ENCODE data around the gene HHEX. TPM values are rescaled to one million over a fixed set of nuclear protein-coding genes. Genes with fewer than 3 reads are reported as not detected.

The HHEX gene
- total and polyA plus RNA-seq, 7 donors = 1.5 to 3.3 (median 2.0) TPM

DNA sequence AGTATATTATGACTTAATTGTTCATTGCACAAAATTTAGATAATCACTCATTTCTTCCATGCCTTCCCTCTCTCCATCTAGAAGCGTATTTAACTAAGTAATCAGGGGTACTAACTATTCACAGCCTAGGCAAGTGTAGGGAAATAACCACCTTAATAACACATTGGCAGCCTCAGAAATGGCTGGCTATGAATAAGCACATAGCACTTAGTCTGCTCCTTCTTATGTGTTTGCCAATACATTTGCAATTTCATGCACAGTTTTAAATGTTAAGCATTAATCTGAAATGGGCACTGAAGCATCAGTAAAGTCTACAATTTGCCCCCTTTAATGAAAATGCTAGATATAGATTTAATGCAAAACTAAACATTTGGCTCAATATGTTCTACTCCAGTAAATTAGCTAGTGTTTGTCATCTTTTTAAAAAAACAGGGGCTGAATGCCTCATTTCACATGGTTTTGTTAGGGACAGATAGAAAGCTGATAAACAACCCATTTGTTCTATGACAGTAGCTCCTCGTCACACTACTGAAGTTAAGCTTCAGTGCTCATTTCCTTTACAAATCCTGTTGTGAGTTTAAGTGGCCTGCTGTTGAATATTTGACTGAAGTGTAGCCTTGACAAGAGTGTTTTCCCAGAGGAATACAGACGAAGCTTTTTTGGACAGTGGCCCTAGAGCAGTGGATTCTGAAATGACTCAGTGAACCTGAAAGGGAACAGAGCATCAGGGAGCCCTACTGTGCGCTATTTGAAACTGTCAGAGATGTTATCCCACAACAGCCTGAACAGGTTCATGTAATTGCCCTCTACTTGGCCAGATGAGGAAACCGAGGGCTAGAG, 30.5 kb downstream of the HHEX start:
- H3K27ac ChIP-seq = no peak overlapping the region
- 54 to 65% (median 63%) methylated on average over 5 of the region's 5 CpGs for WGBS, 3 donors
- no peaks in the 10 kb centered on the region for H3K9me3 ChIP-seq
- no peaks in the 10 kb centered on the region for H3K27me3 ChIP-seq (ENCODE audit: insufficient read depth in 3 of 3, low read length in 2 of 3)
- H3K4me3 ChIP-seq = no peak overlapping the region
- no peak for ATAC-seq
- H3K4me1 ChIP-seq = no peaks in the 10 kb centered on the region
- TF ChIP-seq CTCF (IDR thresholded peaks at IDR 0.05) = no peak
- H3K36me3 ChIP-seq (ENCODE audit: insufficient read depth in 1 of 2, low read depth in 1 of 2) = no peaks in the 10 kb centered on the region
- no peak for DNase-seq
- intact Hi-C loops (cut with DNase I) = no loop called here

GRCh38 chr10:92720831-92721165, 31.0 kb downstream of the HHEX start:
- Histone ChIP-seq H3K4me3 (no peak overlapping the region), H3K4me1 (no peaks in the 10 kb centered on the region), H3K9me3 (no peaks in the 10 kb centered on the region), H3K27ac (no peak overlapping the region), H3K36me3 (ENCODE audit: insufficient read depth in 1 of 2, low read depth in 1 of 2) (no peaks in the 10 kb centered on the region), H3K27me3 (ENCODE audit: insufficient read depth in 3 of 3, low read length in 2 of 3) (no peaks in the 10 kb centered on the region)
- DNase-seq (no peak), ATAC-seq (no peak)
- TF ChIP-seq CTCF (IDR thresholded peaks at IDR 0.05) = no peak
- intact Hi-C loops (cut with DNase I) = no loop called here

DNA sequence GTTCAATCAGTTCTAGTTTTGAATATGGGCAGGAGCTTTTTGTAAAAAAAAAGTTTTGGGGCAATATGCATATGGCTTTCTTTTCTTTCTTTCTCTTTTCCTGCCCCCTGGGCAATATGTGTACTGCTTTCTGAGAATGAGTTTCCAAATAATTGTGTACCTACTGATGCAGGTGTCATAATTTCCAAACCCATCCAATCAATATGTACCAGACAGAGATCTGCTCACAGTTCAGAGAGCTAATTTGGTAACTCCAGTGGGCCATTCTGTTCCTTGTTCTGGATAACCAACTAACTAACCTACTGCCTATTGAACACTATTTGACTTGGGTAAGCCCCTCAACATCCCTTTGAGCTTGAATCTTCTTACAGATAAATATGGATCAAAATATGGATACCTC, 32.6 kb downstream of the HHEX start:
- Histone ChIP-seq H3K27me3 (ENCODE audit: insufficient read depth in 3 of 3, low read length in 2 of 3) (no peaks in the 10 kb centered on the region), H3K36me3 (ENCODE audit: insufficient read depth in 1 of 2, low read depth in 1 of 2) (no peaks in the 10 kb centered on the region), H3K4me1 (no peaks in the 10 kb centered on the region), H3K9me3 (no peaks in the 10 kb centered on the region), H3K27ac (no peak overlapping the region), H3K4me3 (no peak overlapping the region)
- ATAC-seq = no peak
- intact Hi-C loops (cut with DNase I) = no loop called here
- DNase-seq = no peak
- TF ChIP-seq CTCF (IDR thresholded peaks at IDR 0.05) = no peak

DNA sequence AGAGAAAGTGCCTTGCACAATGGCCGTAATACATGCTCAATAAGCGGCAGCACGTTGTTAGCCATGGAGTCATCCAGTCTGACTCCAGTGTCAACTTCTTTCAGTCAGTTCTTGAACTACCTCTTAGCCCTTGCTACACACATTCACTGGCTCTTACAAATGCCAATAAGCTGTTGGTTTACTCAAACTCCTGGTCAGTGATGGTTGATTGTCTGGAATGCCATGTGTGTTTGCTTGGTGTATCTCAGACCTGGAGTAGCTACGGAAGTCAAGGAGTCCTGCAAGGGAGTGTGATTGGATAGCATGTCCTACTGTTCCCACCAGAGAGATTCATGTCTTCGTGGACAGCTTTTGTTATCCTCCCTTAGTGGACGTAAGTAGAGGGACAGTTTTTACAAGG, 37.4 kb downstream of the HHEX start:
- no peaks in the 10 kb centered on the region for H3K4me1 ChIP-seq
- H3K4me3 ChIP-seq = no peak overlapping the region
- no peaks in the 10 kb centered on the region for H3K36me3 ChIP-seq (ENCODE audit: insufficient read depth in 1 of 2, low read depth in 1 of 2)
- DNase-seq (no peak), ATAC-seq (no peak)
- H3K27me3 ChIP-seq (ENCODE audit: insufficient read depth in 3 of 3, low read length in 2 of 3) = no peaks in the 10 kb centered on the region
- H3K27ac ChIP-seq = no peak overlapping the region
- intact Hi-C loops (cut with DNase I) = no loop called here
- H3K9me3 ChIP-seq = no peaks in the 10 kb centered on the region
- WGBS, 3 donors = 83 to 88% (median 84%) methylated on average over 6 of the region's 6 CpGs
- TF ChIP-seq CTCF (IDR thresholded peaks at IDR 0.05) = no peak

DNA sequence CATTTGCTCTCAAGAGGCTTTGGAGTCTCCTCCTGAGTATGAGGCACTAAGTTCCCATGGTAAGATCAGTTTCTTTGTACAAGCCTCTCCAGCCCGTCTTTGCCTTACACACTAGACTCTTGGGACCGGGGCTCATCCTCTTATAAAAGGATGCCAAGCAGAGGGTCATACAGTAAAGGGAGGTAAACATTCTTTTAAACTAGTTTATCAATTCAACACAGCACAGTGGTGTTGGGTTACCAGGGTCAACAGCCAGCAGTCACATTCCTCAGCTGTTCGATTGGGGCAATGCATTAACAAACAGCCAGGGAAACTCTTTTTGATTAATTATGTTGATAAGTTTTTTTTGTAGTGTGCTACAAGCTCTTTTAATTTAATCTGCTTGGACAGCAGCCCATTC, 37.8 kb downstream of the HHEX start:
- 37 to 46% (median 46%) methylated on average over 3 of the region's 3 CpGs for WGBS, 3 donors
- H3K9me3 ChIP-seq = no peaks in the 10 kb centered on the region

More for the DNA sequence above, 37.8 kb downstream of the HHEX start:
- TF ChIP-seq CTCF (IDR thresholded peaks at IDR 0.05) = no peak
- no peak overlapping the region for H3K4me3 ChIP-seq
- intact Hi-C loops (cut with DNase I) = no loop called here
- no peaks in the 10 kb centered on the region for H3K4me1 ChIP-seq
- no peaks in the 10 kb centered on the region for H3K36me3 ChIP-seq (ENCODE audit: insufficient read depth in 1 of 2, low read depth in 1 of 2)
- no peak overlapping the region for H3K27ac ChIP-seq
- no peaks in the 10 kb centered on the region for H3K27me3 ChIP-seq (ENCODE audit: insufficient read depth in 3 of 3, low read length in 2 of 3)
- DNase-seq (no peak), ATAC-seq (no peak)
